PFSK-1 (cell line): ENCODE data around the gene TENM3.

Experiments used
- FOXP2 ChIP-seq: optimal IDR thresholded peaks from 2 replicates; pipeline ENCODE3; 2011; ENCODE audit warnings: borderline replicate concordance, control low read depth, inconsistent platforms; ENCODE audit not compliant: insufficient read depth; ENCODE audit errors: extremely low read length, extremely low read depth
- POLR2AphosphoS5 ChIP-seq: IDR thresholded peaks from 2 replicates; pipeline ENCODE4 v1.6.1; 2012; ENCODE audit warnings: low read depth, mild to moderate bottlenecking, control low read depth, low read length, moderate library complexity
- SIN3A ChIP-seq: IDR thresholded peaks from 2 replicates; pipeline ENCODE4 v1.6.1; 2012; ENCODE audit warnings: mild to moderate bottlenecking, low read length, moderate library complexity, borderline replicate concordance; ENCODE audit not compliant: insufficient read depth

GRCh38 chr4:182291175-182291574 is 48.0 kb downstream of the TENM3 start:
- TF ChIP-seq POLR2AphosphoS5 = no peak
- no peak for TF ChIP-seq SIN3A
- no peak for TF ChIP-seq FOXP2
